Epithelial cell of esophagus (primary cell): ENCODE results near the gene ANKRD22.

Source experiments
- DNase-seq: peaks from one replicate; pipeline ENCODE4 v3.0.0; 2010; ENCODE audit warnings: low read depth
- H3K4me3 ChIP-seq: 2 replicates; pipeline ENCODE4 v1.5.1; 2011; ENCODE audit warnings: mild to moderate bottlenecking, low read length, control low read depth
- CTCF ChIP-seq: IDR thresholded peaks from 2 replicates; pipeline ENCODE4 v1.5.1; 2011; ENCODE audit warnings: low read depth, mild to moderate bottlenecking, low read length, control low read depth, inconsistent platforms; ENCODE audit not compliant: insufficient read depth; ENCODE audit errors: missing control alignments

Gene ANKRD22

GRCh38 chr10:88831709-88832108, 19.9 kb downstream of the ANKRD22 start:
- TF ChIP-seq CTCF = no peak
- peak; percentile 33 for DNase-seq
- no peak overlapping the region for H3K4me3 ChIP-seq

GRCh38 chr10:88830643-88831268, 20.9 kb downstream of the ANKRD22 start:
- H3K4me3 ChIP-seq = no peak overlapping the region
- no peak for TF ChIP-seq CTCF
- no peak for DNase-seq

GRCh38 chr10:88828310-88828709, 23.3 kb downstream of the ANKRD22 start:
- no peak overlapping the region for H3K4me3 ChIP-seq
- no peak for TF ChIP-seq CTCF
- DNase-seq = no peak

GRCh38 chr10:88827671-88828070, 24.0 kb downstream of the ANKRD22 start:
- no peak for TF ChIP-seq CTCF
- no peak overlapping the region for H3K4me3 ChIP-seq
- no peak for DNase-seq

- TF ChIP-seq CTCF = no peak
- no peak for DNase-seq
- H3K4me3 ChIP-seq = no peak overlapping the region
Observed at GRCh38 chr10:88826388-88826787, 25.3 kb downstream of the ANKRD22 start.

GRCh38 chr10:88820748-88821401, 30.8 kb downstream of the ANKRD22 start:
- DNase-seq = peak; percentile 87
- no peak overlapping the region for H3K4me3 ChIP-seq
- no peak for TF ChIP-seq CTCF

- no peak for DNase-seq
- no peak overlapping the region for H3K4me3 ChIP-seq
- no peak for TF ChIP-seq CTCF
Observed at GRCh38 chr10:88819290-88819689, 32.4 kb downstream of the ANKRD22 start.
